ENCODE results near the gene PAK3.

PAK3 gene

DNA sequence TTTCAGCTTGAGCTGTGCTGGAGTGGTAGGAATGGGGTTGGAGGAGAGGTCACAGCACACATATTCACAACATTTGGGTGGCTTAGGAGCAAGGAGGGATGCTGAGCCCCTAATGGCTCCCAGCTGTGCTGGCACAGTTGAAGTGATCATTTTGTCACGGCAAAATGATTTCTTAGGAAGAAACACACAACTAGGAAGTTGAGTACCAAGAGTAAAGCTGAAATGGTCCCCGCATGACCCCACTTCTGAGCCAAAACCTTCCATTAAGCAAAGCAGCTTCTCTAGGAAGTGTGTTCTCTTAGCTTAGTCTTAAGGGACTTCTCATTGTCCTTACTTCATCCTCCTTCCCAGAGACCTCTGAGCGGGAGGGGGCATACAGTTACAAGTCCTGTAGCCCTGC, 161.7 kb downstream of the PAK3 start:
- in situ Hi-C loops (cut with MboI; ENCODE audit: low sequenced_read_pairs) = no loop called here

DNA sequence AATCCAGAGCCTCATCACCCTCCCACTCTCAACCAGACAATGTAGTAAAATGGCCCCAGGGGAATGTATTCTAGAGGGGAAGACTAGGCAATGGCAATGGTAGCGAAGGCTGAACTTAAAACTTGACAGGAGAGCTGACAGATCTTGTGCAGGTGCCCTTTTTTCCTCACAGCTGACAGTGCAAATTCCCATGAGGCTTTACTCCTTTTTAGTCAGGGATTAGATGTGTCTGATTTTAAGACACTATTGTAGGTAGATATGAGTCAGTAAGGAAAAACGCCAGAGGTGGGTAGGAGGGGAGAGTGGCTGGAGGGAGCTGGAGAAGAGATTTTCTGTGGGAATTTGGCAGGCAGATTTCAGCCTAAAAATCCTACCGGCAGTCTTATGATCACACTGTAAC, 163.6 kb downstream of the PAK3 start:
- in situ Hi-C loops (cut with MboI; ENCODE audit: low sequenced_read_pairs) = no loop called here

DNA sequence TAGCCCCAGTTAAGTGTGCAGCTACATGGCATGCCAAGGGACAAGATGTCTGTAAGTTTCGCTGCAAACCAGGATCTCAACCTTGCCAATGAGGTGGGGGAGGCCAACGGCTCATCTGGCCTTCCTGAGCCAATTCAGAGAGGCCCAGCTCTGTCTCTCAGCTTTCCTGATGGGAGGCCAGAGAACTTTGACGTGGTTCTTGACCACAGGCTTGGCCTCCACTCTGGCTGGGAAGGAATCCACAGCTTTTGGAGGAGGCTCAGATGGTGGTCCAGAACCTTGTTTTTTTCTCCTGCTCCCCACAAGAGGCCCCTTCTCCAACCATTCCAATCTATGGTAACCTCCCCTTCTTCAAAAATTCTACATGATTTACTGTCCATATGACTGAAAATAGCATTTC, 164.5 kb downstream of the PAK3 start:
- in situ Hi-C loops (cut with MboI; ENCODE audit: low sequenced_read_pairs) = no loop called here

DNA sequence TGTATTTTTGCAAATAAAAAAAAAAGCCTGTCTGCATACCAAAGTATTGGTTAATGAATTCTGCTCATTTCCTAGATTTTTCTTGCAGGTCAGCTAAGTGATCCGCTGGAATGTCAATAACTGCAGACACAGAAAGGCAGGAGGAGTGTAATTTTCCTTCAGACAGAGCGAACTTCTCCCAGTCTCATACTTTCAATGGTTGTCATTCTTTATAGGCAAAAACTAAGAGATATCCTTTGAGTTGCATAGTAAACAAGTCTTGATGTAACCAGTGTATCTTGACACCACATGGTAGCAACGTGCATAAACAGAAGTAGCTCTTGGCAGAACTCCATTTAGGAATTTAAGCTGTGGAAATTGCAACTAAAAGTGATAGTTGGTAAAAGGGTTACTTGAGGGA, 166.1 kb downstream of the PAK3 start:
- in situ Hi-C loops (cut with MboI; ENCODE audit: low sequenced_read_pairs) = no loop called here

DNA sequence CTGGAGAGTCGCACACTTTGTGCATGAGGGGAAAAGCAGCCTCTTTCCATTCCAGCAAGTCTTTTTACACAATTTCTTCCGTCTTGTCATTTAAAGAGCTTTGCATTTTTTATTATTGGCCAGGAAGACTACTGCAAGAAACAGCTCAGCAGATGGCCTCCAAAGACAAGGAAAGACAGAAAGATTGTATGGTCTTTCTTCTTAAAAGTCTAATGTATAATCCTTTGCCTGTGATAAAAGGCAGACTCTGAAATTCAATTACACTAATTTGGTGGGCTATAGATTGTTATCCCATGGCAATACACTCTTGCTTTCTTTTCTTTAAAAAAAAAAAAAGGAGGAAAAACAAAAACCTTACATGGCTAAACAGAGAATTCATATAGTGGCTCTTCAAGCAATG, 168.4 kb downstream of the PAK3 start:
- in situ Hi-C loops (cut with MboI; ENCODE audit: low sequenced_read_pairs) = no loop called here

DNA sequence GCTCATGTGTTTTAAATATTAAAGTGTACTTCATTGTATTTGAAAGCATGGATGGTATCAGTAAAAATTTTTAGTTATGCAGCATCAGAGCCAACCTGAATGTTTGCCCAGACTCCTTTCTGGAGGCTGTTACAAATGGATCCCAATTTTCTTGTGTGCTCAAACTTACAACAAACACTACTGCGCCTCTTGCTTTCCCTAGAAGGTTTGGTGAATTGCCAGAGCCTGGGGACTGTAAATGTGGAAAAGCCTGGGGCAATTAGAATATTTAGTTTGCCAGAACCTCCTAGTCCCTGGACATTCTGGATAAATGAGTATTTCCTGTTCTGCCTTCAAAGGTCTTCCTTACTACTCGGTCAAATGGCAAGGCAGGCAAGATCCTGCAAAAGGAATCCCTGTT, 169.5 kb downstream of the PAK3 start:
- in situ Hi-C loops (cut with MboI; ENCODE audit: low sequenced_read_pairs) = no loop called here

DNA sequence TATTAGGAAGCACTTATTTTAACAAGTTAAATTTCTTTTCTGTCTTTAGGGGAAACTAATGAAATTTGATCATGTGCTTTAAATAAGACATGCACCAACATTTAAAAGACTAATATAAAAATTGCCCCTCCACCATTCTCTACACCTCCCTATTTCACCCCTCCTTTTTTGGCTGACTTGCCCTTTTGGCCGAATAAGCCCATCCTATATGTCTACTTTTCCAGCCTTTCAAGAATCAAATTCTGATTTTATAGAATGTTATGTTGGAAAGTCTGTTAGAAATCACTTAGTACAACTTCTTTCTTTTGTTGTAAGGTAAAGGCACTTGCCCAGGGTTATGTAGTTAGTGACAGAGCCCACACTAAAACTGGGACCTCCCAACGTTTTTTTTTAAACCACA, 172.5 kb downstream of the PAK3 start:
- in situ Hi-C loops (cut with MboI; ENCODE audit: low sequenced_read_pairs) = no loop called here

DNA sequence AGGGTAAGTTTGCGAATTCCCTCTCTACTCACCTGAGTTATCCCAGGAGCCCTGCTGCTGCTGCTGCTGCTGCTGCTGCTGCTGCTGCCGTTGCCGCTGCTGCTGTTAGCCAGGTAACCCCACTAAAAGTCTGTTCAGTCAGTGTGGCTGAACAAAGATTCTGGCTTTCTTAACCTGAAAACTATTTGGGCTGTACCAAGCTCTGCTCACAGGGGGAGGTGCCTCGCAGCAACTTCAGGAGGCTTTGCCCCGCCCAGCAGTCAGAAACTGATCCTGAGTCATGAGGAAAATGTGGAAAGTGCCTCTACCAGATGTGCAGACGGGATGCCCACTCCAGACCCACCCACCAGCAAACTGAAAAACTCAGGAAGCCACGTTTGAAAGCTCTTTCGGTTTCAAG, 174.3 kb downstream of the PAK3 start, which contains the start of gene CAPN6:
Gene CAPN6 (minus strand): TSS at position 145 of the 400 bp plus-strand sequence. CDS start 6,547 bp downstream, outside the sequence.
- in situ Hi-C loops (cut with MboI; ENCODE audit: low sequenced_read_pairs) = no loop called here

All from HL-60/S4 treated with retinoic acid at 250 ng/mL for 4 days and 3 days (cell line).